GM12878 (cell line): ENCODE data around the gene CHL1.

ENCODE experiments used
- EP300 ChIP-seq, 2 experiments: fragments of 150-350 bp in 1 of 2; IDR thresholded peaks; 2 replicates each; pipeline ENCODE4 v1.6.1; 2011 to 2012; ENCODE audit warnings: low read depth in 2 of 2, low read length in 2 of 2, borderline replicate concordance in 1 of 2, improper control_type of control experiment in 1 of 2, inconsistent platforms in 1 of 2; ENCODE audit not compliant: control insufficient read depth in 1 of 2
- TF ChIP-seq, protein P1 (sequence below), 3 experiments: IDR thresholded peaks in 2 of 3; conservative IDR thresholded peaks in 1 of 3; 2 replicates each; pipeline ENCODE4 v1.5.1; 2011; ENCODE audit warnings: low read depth in 3 of 3, low read length in 3 of 3, mild to moderate bottlenecking in 3 of 3, control low read depth in 2 of 3, moderate library complexity in 2 of 3, inconsistent platforms in 1 of 3, mixed read lengths in 1 of 3; ENCODE audit not compliant: control insufficient read depth in 2 of 3, insufficient read depth in 1 of 3; ENCODE audit errors: extremely low read depth in 1 of 3

- no peak for TF ChIP-seq EP300 (IDR thresholded peaks at IDR 0.05; ENCODE audit: borderline replicate concordance in 1 of 2, control insufficient read depth in 1 of 2, low read depth in 2 of 2, low read length in 2 of 2)
- TF ChIP-seq, protein P1, sequence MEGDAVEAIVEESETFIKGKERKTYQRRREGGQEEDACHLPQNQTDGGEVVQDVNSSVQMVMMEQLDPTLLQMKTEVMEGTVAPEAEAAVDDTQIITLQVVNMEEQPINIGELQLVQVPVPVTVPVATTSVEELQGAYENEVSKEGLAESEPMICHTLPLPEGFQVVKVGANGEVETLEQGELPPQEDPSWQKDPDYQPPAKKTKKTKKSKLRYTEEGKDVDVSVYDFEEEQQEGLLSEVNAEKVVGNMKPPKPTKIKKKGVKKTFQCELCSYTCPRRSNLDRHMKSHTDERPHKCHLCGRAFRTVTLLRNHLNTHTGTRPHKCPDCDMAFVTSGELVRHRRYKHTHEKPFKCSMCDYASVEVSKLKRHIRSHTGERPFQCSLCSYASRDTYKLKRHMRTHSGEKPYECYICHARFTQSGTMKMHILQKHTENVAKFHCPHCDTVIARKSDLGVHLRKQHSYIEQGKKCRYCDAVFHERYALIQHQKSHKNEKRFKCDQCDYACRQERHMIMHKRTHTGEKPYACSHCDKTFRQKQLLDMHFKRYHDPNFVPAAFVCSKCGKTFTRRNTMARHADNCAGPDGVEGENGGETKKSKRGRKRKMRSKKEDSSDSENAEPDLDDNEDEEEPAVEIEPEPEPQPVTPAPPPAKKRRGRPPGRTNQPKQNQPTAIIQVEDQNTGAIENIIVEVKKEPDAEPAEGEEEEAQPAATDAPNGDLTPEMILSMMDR (IDR thresholded peaks at IDR 0.05 in 2 of 3, conservative IDR thresholded peaks at IDR 0.05 in 1 of 3; ENCODE audit: control insufficient read depth in 2 of 3, extremely low read depth in 1 of 3, insufficient read depth in 1 of 3, low read depth in 3 of 3, low read length in 3 of 3), result no peak
These were observed 136.1 kb downstream of the CHL1 start for GRCh38 chr3:332701-333100.
